Osteoblast (primary cell): ENCODE measurements around the gene ZNF419. TPM values are rescaled to one million over a fixed set of nuclear protein-coding genes. Genes with fewer than 3 reads are reported as not detected.

ENCODE experiments used
- DNase-seq: peaks from one replicate; pipeline ENCODE4 v3.0.0; 2011; ENCODE audit warnings: low spot score, mixed read lengths; ENCODE audit not compliant: insufficient read length; ENCODE audit errors: missing footprints
- H2AFZ ChIP-seq: 2 replicates; pipeline ENCODE4 v1.6.0; 2011; ENCODE audit warnings: mild to moderate bottlenecking, low read length
- H3K27ac ChIP-seq: 2 replicates; pipeline ENCODE4 v1.5.1; 2011; ENCODE audit warnings: mild to moderate bottlenecking, low read depth, low read length, moderate library complexity
- H3K27me3 ChIP-seq: 2 replicates; pipeline ENCODE4 v1.6.0; 2012; ENCODE audit warnings: mild to moderate bottlenecking, control low read depth, inconsistent platforms, low read length, moderate library complexity; ENCODE audit not compliant: insufficient read depth
- H3K36me3 ChIP-seq: 2 replicates; pipeline ENCODE4 v1.5.1; 2011; ENCODE audit warnings: mild to moderate bottlenecking, low read length, control low read depth, moderate library complexity; ENCODE audit not compliant: insufficient read depth
- H3K4me1 ChIP-seq: 2 replicates; pipeline ENCODE4 v1.5.1; 2011; ENCODE audit warnings: mild to moderate bottlenecking, low read length, control low read depth, moderate library complexity; ENCODE audit not compliant: insufficient read depth
- H3K4me2 ChIP-seq: 2 replicates; pipeline ENCODE4 v1.6.0; 2011; ENCODE audit warnings: mild to moderate bottlenecking, low read length; ENCODE audit not compliant: insufficient read depth
- H3K4me3 ChIP-seq: fragments of 200-600 bp; sonication (generic); 3 replicates; pipeline ENCODE4 v1.5.1; 2012; ENCODE audit warnings: mild to moderate bottlenecking, low read length, inconsistent platforms; ENCODE audit not compliant: insufficient read depth
- H3K79me2 ChIP-seq: 2 replicates; pipeline ENCODE4 v1.6.0; 2012; ENCODE audit warnings: mild to moderate bottlenecking, low read length, control low read depth, inconsistent platforms; ENCODE audit not compliant: insufficient read depth
- H3K9me3 ChIP-seq: 2 replicates; pipeline ENCODE4 v1.5.1; 2011; ENCODE audit warnings: low read depth, low read length, control low read depth
- H4K20me1 ChIP-seq: 2 replicates; pipeline ENCODE4 v1.6.0; 2012; ENCODE audit warnings: mild to moderate bottlenecking, low read length, control low read depth; ENCODE audit not compliant: insufficient read depth
- small RNA-seq: library from RNA; depleted of rRNA; stranded (forward); fragments of <200 nt; gene quantifications from one replicate; pipeline ENCODE3, GENCODE V24; 2012
- total RNA-seq: library from RNA; depleted of rRNA; stranded (reverse); fragments of >200 nt; gene quantifications from 2 replicates; pipeline ENCODE4 v1.2.3, GENCODE V29; 2012
- TF ChIP-seq, protein P1 (sequence below): IDR thresholded peaks from 2 replicates; pipeline ENCODE4 v1.5.1; 2011; ENCODE audit warnings: mild to moderate bottlenecking, low read depth, low read length, moderate library complexity; ENCODE audit errors: extremely low read depth

The ZNF419 gene
- total RNA-seq, 1 donor = 19.9 TPM

DNA sequence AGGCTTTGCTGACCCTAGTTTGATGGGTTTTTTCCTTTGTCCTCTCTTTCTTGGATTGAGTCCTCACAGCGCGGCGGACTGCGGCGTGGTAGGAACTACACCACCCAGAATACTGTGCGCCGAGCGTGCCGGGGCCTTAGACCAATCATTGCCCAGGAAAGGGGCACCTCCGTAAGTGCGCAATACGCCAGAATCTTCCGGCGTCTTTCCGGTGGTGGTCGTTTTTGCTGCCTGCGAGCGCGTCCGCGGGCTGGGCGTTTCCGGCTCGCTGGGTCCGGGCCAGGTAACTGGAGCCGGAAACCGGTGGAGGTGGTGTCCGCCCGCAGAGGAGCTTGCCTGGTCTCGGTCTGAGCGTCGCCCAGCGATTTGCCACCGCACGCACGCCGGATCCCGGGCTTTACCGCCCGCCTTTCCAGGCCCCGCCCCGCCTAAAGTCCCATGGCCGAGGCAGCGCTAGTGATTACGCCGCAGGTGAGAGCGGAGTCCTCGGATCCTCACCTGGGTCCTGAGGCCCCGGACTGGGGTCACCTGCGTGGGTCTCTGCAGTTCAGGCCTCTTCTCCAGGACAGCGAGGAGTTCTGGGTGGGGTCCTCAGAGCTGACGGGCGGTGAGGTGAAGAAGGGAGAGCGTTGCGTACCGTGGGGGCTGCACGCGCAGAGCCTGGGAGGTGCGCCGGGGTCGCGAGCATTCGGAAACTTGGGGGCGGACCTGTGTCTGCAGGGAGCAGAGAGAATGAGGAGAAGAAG, 39.8 kb downstream of the ZNF419 start, which contains the start of gene ZNF549:
Gene ZNF549, plus strand, starts transcription at position 221 of the 746 bp plus-strand sequence. Its CDS starts 218 bp downstream, at position 439.
- peaks cover 6% of the 10 kb centered on the region for H3K4me1 ChIP-seq
- H3K4me2 ChIP-seq = peak within 1 kb of the TSS; percentile 97
- H3K79me2 ChIP-seq = peaks cover 34% of the 10 kb centered on the region
- H3K27ac ChIP-seq = peak within 1 kb of the TSS; percentile 63
- H2AFZ ChIP-seq = peak within 1 kb of the TSS; percentile 99
- no peaks in the 10 kb centered on the region for H4K20me1 ChIP-seq
- peak within 1 kb of the TSS; percentile 98 for H3K4me3 ChIP-seq
- TF ChIP-seq, protein P1, sequence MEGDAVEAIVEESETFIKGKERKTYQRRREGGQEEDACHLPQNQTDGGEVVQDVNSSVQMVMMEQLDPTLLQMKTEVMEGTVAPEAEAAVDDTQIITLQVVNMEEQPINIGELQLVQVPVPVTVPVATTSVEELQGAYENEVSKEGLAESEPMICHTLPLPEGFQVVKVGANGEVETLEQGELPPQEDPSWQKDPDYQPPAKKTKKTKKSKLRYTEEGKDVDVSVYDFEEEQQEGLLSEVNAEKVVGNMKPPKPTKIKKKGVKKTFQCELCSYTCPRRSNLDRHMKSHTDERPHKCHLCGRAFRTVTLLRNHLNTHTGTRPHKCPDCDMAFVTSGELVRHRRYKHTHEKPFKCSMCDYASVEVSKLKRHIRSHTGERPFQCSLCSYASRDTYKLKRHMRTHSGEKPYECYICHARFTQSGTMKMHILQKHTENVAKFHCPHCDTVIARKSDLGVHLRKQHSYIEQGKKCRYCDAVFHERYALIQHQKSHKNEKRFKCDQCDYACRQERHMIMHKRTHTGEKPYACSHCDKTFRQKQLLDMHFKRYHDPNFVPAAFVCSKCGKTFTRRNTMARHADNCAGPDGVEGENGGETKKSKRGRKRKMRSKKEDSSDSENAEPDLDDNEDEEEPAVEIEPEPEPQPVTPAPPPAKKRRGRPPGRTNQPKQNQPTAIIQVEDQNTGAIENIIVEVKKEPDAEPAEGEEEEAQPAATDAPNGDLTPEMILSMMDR = no peak
- no peaks in the 10 kb centered on the region for H3K9me3 ChIP-seq
- H3K27me3 ChIP-seq = no peaks in the 10 kb centered on the region
- peak; percentile 99 for DNase-seq
- H3K36me3 ChIP-seq = peaks cover 13% of the 10 kb centered on the region

- Histone ChIP-seq H3K79me2 (peaks cover 10% of the 10 kb centered on the region), H3K27me3 (no peaks in the 10 kb centered on the region), H3K4me1 (no peaks in the 10 kb centered on the region), H3K36me3 (peaks cover 65% of the 10 kb centered on the region), H2AFZ (no peak overlapping the region), H4K20me1 (no peaks in the 10 kb centered on the region), H3K4me3 (no peak overlapping the region), H3K27ac (no peak overlapping the region), H3K9me3 (peaks cover 61% of the 10 kb centered on the region), H3K4me2 (no peak overlapping the region)
- TF ChIP-seq, protein P1 = no peak
- DNase-seq = no peak
These were observed 50.5 kb downstream of the ZNF419 start for GRCh38 chr19:57537953-57538547.

Small RNA genes lying within 50 kb of the gene (small RNA-seq; reads per million reads assigned to genes)
- gene VN1R107P = not detected

Other genes with a start within 250 kb of the ZNF419 start
- gene ZNF805, start 247.1 kb upstream of the ZNF419 start, total RNA-seq = 32.1 and 34.0 TPM in 2 replicates
- 101 and 115 TPM in 2 replicates for gene ZNF460, start 207.3 kb upstream of the ZNF419 start, total RNA-seq
- gene ZNF543, start 167.3 kb upstream of the ZNF419 start, total RNA-seq = 10.6 and 11.9 TPM in 2 replicates
- 10.6 and 11.6 TPM in 2 replicates for gene ZNF304, start 136.5 kb upstream of the ZNF419 start, total RNA-seq
- gene TRAPPC2B, start 124.2 kb upstream of the ZNF419 start, total RNA-seq = 12.3 and 13.0 TPM in 2 replicates
- gene ZNF547, start 124.2 kb upstream of the ZNF419 start, total RNA-seq = 3.5 and 5.1 TPM in 2 replicates
- 23.6 and 27.9 TPM in 2 replicates for gene ZNF548, start 97.9 kb upstream of the ZNF419 start, total RNA-seq
- gene ZNF17, start 76.6 kb upstream of the ZNF419 start, total RNA-seq = 12.7 and 15.6 TPM in 2 replicates
- gene ZNF749, start 52.4 kb upstream of the ZNF419 start, total RNA-seq = 5.6 and 8.7 TPM in 2 replicates
- 0.29 and 0.72 TPM in 2 replicates for gene VN1R1, start 30.6 kb upstream of the ZNF419 start, total RNA-seq
- gene ZNF772, start 10.2 kb upstream of the ZNF419 start, total RNA-seq = 19.2 and 22.1 TPM in 2 replicates
- 23.6 and 30.0 TPM in 2 replicates for gene ZNF773, start 12.2 kb downstream of the ZNF419 start, total RNA-seq
- 5.8 and 6.5 TPM in 2 replicates for gene ZNF549, start 39.6 kb downstream of the ZNF419 start, total RNA-seq
- gene ZNF550, start 72.1 kb downstream of the ZNF419 start, total RNA-seq = 6.5 and 7.2 TPM in 2 replicates
- 4.3 and 6.2 TPM in 2 replicates for gene ZNF416, start 91.2 kb downstream of the ZNF419 start, total RNA-seq
- 11.2 and 11.6 TPM in 2 replicates for gene ZIK1, start 96.4 kb downstream of the ZNF419 start, total RNA-seq
- 4.1 and 4.7 TPM in 2 replicates for gene ZNF530, start 112.1 kb downstream of the ZNF419 start, total RNA-seq
- gene ZNF134, start 126.5 kb downstream of the ZNF419 start, total RNA-seq = 18.5 and 22.1 TPM in 2 replicates
- 9.4 and 10.9 TPM in 2 replicates for gene ZNF211, start 145.4 kb downstream of the ZNF419 start, total RNA-seq
- under 0.01 and 0.36 TPM in 2 replicates for gene ZSCAN4, start 181.2 kb downstream of the ZNF419 start, total RNA-seq
- gene ZNF551, start 194.2 kb downstream of the ZNF419 start, total RNA-seq = 8.3 and 9.8 TPM in 2 replicates
- gene ZNF154, start 221.5 kb downstream of the ZNF419 start, total RNA-seq = 6.8 and 7.6 TPM in 2 replicates
- gene ZNF671, start 239.9 kb downstream of the ZNF419 start, total RNA-seq = 11.2 TPM in 2 replicates